Measurements from ENCODE around the gene HSPA1L. TPM values are rescaled to one million over a fixed set of nuclear protein-coding genes. Genes with fewer than 3 reads are reported as not detected.
A peak's percentile ranks its signal among the peaks of the same experiment; 100 is the strongest.

HSPA1L gene
- total RNA-seq, 1 experiment from 2014 or later = 1.2 TPM

DNA sequence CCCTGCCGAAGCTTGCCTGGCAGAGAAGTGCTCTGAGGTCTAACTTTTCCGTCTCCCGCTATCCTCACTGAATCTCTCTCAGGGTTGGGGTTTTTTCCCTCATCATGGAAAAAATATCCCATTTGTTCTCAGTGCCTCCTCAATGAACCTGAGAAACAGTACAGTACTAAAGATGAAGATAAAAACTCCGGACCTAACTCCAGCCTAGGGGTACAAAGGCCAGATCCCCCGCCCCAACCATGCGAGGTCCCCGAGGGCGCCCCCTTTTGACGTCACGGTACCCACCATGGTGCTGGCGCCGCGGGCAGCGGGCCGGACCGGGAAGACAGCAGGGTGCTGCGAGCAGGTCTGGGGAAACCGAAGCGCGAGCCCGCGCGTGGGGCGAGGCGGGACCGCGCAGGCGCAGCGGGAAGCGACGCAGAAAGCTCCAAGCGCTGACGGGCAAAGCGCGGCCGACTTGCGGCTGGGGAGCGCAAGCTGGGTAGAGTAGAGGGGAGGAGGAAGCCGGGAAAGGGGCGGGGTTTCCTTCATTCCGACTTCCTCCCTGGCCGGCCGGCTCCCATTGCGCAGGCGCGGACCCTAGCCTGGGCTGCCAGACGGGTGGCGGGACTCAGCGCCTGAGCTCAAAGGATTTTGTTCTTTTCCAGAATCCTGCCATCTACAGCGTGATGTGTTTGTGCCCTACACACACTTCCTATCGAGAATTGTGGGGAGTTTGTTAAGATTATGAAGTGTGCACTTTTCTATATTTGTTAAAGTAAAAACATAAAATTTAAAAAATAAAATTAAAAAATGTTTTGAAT lies 8.4 kb downstream of the HSPA1L start, which contains the start of gene LSM2 (continued):
- TF ChIP-seq, protein P1, sequence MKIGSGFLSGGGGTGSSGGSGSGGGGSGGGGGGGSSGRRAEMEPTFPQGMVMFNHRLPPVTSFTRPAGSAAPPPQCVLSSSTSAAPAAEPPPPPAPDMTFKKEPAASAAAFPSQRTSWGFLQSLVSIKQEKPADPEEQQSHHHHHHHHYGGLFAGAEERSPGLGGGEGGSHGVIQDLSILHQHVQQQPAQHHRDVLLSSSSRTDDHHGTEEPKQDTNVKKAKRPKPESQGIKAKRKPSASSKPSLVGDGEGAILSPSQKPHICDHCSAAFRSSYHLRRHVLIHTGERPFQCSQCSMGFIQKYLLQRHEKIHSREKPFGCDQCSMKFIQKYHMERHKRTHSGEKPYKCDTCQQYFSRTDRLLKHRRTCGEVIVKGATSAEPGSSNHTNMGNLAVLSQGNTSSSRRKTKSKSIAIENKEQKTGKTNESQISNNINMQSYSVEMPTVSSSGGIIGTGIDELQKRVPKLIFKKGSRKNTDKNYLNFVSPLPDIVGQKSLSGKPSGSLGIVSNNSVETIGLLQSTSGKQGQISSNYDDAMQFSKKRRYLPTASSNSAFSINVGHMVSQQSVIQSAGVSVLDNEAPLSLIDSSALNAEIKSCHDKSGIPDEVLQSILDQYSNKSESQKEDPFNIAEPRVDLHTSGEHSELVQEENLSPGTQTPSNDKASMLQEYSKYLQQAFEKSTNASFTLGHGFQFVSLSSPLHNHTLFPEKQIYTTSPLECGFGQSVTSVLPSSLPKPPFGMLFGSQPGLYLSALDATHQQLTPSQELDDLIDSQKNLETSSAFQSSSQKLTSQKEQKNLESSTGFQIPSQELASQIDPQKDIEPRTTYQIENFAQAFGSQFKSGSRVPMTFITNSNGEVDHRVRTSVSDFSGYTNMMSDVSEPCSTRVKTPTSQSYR (CRISPR knock-in tag; IDR thresholded peaks at IDR 0.05) = peak; percentile 61; the same call in 1 of the 2 replicates
- TF ChIP-seq, protein P2, sequence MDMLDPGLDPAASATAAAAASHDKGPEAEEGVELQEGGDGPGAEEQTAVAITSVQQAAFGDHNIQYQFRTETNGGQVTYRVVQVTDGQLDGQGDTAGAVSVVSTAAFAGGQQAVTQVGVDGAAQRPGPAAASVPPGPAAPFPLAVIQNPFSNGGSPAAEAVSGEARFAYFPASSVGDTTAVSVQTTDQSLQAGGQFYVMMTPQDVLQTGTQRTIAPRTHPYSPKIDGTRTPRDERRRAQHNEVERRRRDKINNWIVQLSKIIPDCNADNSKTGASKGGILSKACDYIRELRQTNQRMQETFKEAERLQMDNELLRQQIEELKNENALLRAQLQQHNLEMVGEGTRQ (CRISPR knock-in tag; IDR thresholded peaks at IDR 0.05) = no peak
- TF ChIP-seq, protein P3, sequence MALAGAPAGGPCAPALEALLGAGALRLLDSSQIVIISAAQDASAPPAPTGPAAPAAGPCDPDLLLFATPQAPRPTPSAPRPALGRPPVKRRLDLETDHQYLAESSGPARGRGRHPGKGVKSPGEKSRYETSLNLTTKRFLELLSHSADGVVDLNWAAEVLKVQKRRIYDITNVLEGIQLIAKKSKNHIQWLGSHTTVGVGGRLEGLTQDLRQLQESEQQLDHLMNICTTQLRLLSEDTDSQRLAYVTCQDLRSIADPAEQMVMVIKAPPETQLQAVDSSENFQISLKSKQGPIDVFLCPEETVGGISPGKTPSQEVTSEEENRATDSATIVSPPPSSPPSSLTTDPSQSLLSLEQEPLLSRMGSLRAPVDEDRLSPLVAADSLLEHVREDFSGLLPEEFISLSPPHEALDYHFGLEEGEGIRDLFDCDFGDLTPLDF (CRISPR knock-in tag; IDR thresholded peaks at IDR 0.05) = 0 out of 2 replicates have a peak, but pooled peaks have one; percentile 53
- TF ChIP-seq ZNF396 (CRISPR knock-in tag; IDR thresholded peaks at IDR 0.05; ENCODE audit: borderline replicate concordance) (no peak), CREM (CRISPR knock-in tag; IDR thresholded peaks at IDR 0.05) (peak; percentile 97), FOXK1 (CRISPR knock-in tag; IDR thresholded peaks at IDR 0.05) (peak; percentile 86), NR1H2 (CRISPR knock-in tag; IDR thresholded peaks at IDR 0.05) (no peak), NR2C2 (CRISPR knock-in tag; IDR thresholded peaks at IDR 0.05) (no peak), ZNF423 (CRISPR knock-in tag; IDR thresholded peaks at IDR 0.05) (peak; percentile 83), TCF7 (CRISPR knock-in tag; IDR thresholded peaks at IDR 0.05; ENCODE audit: low read depth) (no peak), ZNF416 (CRISPR knock-in tag; IDR thresholded peaks at IDR 0.05) (no peak), SOX15 (CRISPR knock-in tag; IDR thresholded peaks at IDR 0.05) (no peak), TEAD4 (CRISPR knock-in tag; IDR thresholded peaks at IDR 0.05) (no peak), SP1 (CRISPR knock-in tag; conservative IDR thresholded peaks at IDR 0.05) (peak; percentile 90), NFATC4 (CRISPR knock-in tag; IDR thresholded peaks at IDR 0.05) (no peak)
- TF ChIP-seq, protein P4, sequence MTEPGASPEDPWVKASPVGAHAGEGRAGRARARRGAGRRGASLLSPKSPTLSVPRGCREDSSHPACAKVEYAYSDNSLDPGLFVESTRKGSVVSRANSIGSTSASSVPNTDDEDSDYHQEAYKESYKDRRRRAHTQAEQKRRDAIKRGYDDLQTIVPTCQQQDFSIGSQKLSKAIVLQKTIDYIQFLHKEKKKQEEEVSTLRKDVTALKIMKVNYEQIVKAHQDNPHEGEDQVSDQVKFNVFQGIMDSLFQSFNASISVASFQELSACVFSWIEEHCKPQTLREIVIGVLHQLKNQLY (CRISPR knock-in tag; IDR thresholded peaks at IDR 0.05) = no peak
- TF ChIP-seq, protein P5, sequence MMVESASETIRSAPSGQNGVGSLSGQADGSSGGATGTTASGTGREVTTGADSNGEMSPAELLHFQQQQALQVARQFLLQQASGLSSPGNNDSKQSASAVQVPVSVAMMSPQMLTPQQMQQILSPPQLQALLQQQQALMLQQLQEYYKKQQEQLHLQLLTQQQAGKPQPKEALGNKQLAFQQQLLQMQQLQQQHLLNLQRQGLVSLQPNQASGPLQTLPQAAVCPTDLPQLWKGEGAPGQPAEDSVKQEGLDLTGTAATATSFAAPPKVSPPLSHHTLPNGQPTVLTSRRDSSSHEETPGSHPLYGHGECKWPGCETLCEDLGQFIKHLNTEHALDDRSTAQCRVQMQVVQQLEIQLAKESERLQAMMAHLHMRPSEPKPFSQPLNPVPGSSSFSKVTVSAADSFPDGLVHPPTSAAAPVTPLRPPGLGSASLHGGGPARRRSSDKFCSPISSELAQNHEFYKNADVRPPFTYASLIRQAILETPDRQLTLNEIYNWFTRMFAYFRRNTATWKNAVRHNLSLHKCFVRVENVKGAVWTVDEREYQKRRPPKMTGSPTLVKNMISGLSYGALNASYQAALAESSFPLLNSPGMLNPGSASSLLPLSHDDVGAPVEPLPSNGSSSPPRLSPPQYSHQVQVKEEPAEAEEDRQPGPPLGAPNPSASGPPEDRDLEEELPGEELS (CRISPR knock-in tag; IDR thresholded peaks at IDR 0.05) = peak; percentile 81; the same call in 1 of the 2 replicates
- TF ChIP-seq, protein P6, sequence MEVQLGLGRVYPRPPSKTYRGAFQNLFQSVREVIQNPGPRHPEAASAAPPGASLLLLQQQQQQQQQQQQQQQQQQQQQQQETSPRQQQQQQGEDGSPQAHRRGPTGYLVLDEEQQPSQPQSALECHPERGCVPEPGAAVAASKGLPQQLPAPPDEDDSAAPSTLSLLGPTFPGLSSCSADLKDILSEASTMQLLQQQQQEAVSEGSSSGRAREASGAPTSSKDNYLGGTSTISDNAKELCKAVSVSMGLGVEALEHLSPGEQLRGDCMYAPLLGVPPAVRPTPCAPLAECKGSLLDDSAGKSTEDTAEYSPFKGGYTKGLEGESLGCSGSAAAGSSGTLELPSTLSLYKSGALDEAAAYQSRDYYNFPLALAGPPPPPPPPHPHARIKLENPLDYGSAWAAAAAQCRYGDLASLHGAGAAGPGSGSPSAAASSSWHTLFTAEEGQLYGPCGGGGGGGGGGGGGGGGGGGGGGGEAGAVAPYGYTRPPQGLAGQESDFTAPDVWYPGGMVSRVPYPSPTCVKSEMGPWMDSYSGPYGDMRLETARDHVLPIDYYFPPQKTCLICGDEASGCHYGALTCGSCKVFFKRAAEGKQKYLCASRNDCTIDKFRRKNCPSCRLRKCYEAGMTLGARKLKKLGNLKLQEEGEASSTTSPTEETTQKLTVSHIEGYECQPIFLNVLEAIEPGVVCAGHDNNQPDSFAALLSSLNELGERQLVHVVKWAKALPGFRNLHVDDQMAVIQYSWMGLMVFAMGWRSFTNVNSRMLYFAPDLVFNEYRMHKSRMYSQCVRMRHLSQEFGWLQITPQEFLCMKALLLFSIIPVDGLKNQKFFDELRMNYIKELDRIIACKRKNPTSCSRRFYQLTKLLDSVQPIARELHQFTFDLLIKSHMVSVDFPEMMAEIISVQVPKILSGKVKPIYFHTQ (CRISPR knock-in tag; IDR thresholded peaks at IDR 0.05) = no peak
- TF ChIP-seq, protein P7, sequence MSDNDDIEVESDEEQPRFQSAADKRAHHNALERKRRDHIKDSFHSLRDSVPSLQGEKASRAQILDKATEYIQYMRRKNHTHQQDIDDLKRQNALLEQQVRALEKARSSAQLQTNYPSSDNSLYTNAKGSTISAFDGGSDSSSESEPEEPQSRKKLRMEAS (CRISPR knock-in tag; IDR thresholded peaks at IDR 0.05) = peak; percentile 92
- TF ChIP-seq, protein P8, sequence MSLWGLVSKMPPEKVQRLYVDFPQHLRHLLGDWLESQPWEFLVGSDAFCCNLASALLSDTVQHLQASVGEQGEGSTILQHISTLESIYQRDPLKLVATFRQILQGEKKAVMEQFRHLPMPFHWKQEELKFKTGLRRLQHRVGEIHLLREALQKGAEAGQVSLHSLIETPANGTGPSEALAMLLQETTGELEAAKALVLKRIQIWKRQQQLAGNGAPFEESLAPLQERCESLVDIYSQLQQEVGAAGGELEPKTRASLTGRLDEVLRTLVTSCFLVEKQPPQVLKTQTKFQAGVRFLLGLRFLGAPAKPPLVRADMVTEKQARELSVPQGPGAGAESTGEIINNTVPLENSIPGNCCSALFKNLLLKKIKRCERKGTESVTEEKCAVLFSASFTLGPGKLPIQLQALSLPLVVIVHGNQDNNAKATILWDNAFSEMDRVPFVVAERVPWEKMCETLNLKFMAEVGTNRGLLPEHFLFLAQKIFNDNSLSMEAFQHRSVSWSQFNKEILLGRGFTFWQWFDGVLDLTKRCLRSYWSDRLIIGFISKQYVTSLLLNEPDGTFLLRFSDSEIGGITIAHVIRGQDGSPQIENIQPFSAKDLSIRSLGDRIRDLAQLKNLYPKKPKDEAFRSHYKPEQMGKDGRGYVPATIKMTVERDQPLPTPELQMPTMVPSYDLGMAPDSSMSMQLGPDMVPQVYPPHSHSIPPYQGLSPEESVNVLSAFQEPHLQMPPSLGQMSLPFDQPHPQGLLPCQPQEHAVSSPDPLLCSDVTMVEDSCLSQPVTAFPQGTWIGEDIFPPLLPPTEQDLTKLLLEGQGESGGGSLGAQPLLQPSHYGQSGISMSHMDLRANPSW (CRISPR knock-in tag; conservative IDR thresholded peaks at IDR 0.05; ENCODE audit: low read depth) = no peak
- TF ChIP-seq, protein P9, sequence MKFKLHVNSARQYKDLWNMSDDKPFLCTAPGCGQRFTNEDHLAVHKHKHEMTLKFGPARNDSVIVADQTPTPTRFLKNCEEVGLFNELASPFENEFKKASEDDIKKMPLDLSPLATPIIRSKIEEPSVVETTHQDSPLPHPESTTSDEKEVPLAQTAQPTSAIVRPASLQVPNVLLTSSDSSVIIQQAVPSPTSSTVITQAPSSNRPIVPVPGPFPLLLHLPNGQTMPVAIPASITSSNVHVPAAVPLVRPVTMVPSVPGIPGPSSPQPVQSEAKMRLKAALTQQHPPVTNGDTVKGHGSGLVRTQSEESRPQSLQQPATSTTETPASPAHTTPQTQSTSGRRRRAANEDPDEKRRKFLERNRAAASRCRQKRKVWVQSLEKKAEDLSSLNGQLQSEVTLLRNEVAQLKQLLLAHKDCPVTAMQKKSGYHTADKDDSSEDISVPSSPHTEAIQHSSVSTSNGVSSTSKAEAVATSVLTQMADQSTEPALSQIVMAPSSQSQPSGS (CRISPR knock-in tag; IDR thresholded peaks at IDR 0.05; ENCODE audit: borderline replicate concordance, low read depth) = no peak
- TF ChIP-seq, protein P10, sequence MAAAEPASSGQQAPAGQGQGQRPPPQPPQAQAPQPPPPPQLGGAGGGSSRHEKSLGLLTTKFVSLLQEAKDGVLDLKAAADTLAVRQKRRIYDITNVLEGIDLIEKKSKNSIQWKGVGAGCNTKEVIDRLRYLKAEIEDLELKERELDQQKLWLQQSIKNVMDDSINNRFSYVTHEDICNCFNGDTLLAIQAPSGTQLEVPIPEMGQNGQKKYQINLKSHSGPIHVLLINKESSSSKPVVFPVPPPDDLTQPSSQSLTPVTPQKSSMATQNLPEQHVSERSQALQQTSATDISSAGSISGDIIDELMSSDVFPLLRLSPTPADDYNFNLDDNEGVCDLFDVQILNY (CRISPR knock-in tag; IDR thresholded peaks at IDR 0.05) = peak; percentile 92
